ENCODE measurements around the gene NDUFA8.

Gene NDUFA8

DNA sequence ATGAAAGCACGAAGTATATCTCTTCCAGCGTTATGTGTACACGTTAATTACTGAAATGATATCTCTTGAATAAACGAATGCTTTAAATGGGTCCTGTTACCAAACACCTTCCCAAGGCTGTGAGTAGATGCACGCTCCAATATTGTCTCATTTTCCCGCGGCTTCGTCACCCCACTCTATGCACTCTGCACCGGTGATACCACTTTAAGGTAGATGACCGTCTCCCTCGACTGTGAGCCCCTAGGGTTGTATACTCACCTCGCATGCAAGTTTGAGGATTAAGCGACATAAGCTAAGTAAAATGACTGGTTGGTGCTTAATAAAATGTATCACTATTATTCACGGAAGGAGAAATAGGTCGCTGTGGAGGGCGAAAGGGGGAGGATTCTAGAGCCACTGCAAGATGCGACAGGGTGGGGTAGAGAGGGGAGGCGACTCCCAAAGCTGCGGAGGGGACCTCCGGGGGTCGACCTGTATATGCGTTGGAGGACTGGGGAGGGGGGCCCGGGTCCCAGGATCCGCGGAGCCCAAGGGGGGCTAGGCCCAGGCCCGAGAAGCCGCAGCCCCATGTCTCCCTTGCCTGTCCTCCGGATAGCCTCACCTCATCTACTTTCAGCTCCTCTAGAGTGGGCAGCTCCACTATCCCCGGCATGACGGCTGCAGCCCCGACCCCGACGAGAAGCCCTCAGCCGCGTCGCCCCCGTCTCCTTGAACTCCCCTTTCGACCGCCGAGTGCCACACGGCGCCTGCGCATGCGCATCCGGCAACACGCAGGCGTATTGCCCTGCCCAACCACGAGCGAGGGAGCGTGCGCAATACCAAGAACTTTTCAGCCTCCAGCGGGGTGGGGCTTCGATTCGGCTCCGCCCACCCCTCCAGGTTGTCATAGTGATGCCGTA lies at the start of gene NDUFA8, which contains the start of gene MORN5:
Gene NDUFA8, minus strand, starts transcription at position 754 of the 899 bp plus-strand sequence. Its CDS starts 102 bp downstream, at position 652.
Gene MORN5, plus strand, starts transcription at position 883 of the 899 bp plus-strand sequence. CDS start 65 bp downstream, outside the sequence.
- peak; percentile 93 for DNase-seq

DNA sequence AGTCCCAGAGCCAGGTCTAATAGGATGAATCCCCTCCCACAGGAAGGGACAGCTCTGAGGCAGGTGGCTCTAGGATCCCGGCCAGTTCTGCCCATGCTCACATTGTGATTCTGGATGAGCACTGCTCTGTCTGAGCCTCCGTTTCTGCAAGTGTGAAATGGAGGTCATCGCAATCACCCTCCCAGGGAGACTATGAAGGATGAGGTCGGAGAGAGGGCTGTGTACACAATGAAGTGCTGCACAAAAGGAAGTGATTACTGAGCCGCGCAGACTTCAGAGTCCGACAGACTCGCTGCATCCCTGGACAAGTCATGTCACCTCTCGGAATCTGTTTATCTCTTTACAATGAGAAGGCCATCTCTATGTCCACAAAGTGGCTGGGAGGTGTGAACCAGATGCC lies 47.5 kb upstream of the NDUFA8 start:
- DNase-seq = no peak

DNA sequence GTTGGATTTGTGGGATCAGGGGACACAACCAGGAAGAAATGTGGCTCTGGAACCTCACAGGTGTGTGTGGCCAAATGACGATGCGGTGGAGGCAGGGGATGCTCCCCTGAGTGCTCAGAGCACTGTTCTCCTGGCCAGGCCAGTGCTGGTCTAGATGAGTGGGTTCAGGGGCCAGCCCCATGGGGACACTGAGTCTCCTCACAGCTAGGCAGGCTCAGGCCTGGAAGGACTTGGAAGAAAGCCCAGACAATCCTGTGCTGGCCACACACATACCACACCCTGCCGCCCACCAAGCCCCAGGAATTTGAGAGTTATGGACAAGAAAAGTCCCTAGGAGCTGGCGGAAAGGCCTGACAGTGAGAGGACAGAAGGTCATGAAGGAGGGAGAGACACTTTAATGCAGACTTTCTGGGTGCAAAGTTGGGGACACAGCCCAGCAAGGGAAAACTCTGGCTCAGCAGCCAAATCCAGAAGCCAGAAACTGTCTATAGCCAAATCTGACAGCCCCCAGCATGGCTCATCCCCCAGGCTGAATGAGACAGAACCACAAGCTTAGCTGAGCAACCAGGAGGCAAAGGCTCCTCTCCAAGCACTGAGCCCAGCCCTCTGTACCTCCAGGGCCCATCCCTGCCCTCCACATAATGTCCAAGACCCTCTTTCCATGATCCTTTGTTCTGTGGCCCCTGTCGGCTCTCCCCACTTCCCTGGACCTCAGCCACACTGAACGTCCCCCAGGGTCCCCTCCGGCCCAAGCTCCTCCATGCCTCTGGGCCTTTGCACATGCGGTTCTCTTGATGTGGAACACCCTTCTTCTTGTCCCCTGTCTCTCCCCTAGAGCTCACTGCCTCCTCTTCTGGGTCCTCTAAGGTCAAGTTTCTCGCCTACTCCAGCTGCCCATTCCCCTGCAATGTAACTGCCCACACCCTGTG lies 46.8 kb upstream of the NDUFA8 start:
- no peak for DNase-seq

DNA sequence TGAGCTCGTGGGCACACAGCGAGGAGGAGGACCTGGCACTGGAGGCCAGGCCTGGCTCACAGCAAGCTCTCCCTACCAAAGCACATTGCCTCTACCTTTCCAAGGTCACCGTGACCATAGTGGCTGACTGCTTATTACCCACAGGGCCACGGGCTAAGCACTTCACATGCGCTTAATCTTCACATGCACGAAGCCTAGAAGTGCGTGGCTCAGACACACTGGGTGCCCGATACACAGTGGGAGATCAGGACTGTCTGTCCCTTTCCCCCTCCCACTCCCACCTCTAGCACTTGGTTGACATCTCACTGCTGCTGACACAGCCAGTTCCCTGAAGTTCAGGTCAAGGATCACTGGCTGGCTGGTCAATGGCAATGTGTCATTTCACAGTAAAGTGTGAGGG lies 45.6 kb upstream of the NDUFA8 start:
- DNase-seq = no peak

DNA sequence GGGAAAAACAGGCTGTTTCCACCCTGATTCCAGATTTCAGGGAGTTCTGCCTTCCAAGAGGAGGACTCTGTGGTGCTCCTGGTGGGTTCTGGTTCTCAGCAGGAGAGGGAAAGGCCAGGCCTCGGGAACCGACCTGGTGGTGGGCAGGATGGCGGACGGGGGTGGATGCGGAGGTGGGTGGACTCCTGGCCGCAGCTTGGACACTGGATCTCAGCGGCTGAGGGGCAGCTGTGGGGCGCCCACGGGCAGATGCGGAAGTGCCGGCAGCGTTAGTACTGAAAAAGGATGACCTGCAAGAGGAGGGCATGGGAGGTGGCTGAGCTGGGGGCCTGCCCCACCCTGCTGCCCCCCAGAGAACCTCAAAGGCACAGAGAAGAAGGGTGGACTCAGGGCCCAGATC lies 44.9 kb upstream of the NDUFA8 start:
- DNase-seq = no peak

DNA sequence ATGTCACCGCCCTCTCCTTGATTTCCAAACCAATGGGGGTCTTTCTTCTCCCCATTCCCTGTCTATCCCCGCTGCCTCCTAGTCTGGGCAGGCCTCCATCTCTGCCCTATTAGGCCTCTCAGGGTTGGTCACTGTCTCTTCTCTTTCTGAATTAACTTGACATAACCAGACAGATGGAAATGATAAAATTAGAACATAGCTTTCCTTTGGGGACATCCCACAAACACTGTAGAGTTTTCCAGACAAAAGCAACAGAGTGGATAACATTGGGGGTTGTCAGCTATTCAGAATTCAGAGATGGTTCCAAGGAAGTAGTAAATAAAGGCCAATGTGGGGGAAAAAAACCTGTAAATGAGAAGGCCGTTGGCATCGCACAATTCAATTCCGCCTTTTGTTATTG lies 44.5 kb upstream of the NDUFA8 start:
- DNase-seq = no peak

DNA sequence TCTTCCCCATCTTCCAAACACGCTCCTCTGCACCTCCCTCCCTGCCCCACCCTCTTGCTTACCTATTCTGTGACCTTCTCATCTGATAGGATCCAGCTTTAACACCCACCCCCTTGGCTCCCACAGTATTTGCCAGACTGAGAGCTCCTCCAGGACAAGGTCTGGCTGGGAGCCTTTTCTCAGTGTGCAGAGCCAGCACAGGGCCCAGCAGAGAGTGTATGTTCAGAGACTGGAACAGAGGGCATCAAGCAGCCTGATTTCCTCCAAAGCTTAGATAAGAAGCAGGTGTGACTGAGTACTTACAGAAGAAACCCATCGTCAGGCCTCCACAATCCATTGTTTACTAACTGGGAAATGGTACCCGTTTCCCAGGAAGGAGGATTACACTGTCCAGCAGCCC lies 42.5 kb upstream of the NDUFA8 start:
- no peak for DNase-seq

DNA sequence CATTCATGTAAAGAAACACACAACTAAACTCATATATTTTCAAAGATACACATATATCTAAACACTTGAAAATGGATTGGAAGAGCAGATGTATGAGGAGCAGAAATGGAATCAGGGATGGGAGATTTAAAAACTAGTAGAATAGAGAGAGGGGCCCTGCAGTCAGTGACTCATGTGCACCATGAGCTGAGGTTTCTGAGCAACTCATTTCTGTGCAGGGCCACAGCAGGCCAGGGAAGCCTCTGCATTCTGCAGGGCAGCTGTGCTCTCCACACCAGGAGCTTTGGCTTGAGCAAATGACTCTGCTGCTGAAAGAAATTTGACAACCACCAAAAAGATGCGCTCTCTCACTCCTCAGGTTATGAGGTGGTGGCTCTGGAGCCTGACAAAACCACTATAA lies 42.1 kb upstream of the NDUFA8 start:
- DNase-seq = no peak

DNA sequence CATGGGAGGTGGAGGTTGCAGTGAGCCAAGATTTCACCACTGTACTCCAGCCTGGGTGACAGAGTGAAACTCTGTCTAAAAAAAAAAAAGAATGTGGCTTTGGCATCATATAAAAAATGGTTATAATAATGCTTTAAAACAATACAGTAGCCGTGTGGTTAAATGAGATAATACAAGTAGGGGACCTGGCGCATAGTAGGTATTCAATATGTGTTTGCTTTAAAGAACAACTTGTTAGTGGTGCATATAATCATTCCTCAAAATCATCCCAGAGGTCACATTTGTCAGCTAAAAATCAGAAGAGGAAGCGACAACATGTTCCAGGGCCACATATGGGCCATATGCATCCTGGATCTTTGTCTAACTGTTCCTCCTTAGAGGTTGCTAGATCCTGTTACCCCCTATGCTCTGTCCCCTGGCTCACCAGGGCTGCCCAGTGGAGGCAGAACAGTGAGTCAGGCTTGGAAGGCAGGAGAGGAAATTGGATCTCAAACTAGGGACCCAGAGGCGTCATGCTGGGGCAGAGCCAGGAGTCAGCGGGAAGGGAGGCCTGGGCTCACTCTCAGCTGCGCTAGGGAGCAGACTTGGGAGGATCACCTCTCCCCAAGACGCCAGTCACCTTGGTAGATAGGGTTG lies 41.5 kb upstream of the NDUFA8 start:
- DNase-seq = no peak

DNA sequence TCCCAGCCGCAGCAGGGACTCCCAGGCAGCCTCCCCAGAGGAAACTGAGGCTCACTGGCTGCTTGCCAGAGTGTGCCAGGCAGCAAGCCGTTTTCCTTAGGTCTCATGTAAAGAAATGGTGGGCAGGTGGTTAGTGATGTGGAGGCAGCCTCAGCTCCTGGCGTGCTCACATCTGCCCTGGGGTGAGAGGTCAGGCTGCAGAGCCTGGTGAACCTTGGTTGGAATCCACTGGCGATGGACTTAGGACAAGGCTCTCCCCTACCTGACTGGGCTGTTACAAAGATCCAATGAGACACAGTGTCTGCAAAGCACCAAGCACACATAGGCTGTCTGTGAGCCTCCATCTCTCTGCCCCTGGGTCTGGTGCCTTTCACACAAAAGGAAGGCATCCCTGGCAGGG lies 38.3 kb upstream of the NDUFA8 start:
- no peak for DNase-seq

DNA sequence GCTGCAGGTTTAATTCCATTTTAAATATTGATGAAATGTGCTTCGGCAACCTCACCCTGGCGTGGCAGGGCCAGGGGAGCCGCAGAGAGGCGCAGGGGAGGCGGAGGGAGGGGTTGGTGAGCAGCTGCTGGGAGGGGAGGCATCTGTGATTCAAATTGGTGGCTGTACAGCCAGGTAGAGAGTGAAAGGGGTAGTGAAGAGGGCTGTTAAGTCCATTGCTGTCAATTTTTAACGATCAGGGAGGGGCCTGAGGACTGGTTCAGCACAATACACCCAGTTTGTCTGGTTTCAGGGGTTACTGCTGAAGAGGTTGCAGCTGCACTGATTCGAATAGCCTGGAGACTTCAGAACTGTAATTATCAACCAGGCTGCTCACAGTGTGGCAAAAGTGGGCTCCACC lies 37.8 kb upstream of the NDUFA8 start:
- no peak for DNase-seq

DNA sequence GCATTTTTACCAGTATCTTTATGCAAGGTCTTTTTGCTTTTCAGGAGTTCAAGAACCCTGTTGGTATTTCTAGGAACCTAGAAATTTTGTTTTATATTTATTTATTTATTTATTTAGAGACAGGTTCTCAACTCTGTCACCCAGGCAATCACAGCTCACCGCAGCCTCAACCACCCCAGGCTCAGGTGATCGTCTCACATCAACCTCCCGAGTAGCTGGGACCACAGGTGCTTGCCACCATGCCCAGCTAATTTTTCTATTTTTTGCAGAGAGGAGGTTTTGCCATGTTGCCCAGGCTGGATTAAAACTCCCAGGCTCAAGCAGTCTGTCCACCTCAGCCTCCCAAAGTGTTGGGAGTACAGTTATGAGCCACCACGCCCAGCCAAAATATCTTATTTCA lies 36.3 kb upstream of the NDUFA8 start:
- no peak for DNase-seq

DNA sequence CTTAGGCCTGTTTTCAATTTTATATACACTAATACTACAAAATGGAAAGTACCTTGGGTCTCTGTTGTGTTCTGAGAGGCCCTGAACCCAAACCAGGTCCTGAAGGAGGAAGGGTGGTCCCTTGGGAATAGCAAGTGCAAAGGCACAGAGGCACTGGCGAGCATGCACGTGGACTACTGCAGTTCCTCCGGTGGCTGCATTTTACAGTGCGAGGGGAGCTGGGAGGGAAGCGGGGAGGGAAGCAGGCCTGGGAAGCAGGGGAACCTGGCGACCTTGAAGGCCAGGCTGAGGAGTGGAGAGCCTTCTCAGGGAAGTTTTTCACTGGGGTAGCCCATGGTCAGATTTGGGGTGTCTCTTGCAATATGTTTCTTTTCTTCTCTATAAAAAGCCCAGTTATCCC lies 34.1 kb upstream of the NDUFA8 start:
- DNase-seq = no peak

DNA sequence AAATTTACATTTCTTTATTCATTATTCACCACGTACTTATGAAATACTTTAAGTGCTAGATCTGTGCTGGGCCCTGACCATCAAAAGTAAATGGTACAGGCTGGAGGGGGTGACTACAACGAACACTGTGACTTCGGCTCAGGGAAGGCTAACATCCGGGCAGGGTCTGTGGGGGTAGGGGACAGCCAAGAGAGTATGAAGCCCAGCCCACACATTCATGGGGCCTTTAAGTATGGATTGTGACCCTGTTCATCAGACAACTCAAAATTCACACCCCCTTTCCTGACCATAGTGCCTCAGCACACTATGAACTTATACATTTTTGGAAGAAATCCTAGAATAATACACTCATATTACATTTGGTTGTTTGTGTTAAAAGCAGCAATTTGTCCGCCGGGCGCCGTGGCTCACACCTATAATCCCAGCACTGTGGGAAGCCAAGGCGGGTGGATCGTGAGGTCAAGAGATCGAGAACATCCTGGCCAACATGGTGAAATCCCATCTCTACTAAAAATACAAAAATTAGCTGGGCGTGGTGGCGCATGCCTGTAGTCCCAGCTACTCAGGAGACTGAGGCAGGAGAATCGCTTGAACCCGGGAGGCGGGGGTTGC lies 33.4 kb upstream of the NDUFA8 start:
- no peak for DNase-seq

DNA sequence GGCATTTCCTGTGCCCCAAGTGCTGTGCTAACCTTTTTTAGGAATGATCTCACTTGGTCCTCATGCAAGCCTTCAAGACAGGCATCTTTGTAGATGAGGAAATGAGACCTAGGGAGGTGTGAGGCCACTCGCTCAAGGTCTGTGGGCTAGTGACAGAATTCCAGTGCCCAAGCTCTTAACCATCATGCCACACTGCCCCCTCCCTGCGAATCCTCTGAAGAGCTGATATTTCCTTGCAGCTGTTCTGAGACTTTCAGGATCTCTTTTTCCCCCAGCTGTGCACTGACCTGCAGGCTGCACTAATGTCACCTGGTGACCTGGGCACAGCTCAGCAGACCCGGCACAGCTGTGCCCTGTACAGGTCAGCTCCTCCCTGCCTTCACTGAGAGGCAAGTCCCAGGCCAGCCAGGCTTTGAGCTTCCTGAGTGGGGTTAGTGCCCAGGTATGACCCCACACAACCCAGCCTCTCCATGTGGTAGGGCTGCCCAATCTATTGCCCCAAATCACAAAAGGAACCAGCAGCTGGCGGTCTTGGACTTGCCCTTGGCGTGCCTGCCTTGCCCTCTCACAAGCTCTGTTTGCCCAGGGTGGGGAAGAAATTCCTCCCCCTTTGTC lies 32.8 kb upstream of the NDUFA8 start:
- no peak for DNase-seq

DNA sequence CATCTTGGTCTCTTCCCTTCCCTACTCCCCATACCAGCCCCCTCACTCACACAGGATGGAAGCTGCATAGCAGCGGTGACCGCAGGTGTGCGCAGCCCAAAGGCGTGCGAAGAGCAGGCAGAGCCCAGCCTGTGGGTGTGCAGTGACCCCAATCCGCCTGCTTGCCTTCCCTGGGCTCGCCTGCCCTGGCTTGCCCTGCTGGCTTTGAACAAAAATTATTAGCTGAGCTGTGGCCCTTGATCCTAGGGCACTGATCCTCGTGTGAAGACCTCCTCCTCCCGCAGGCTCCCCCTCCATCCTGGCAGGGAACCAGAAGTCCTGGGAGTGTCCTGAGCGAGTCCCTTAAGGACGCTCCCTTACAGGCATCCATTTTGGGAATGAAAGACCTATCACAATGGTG lies 32.0 kb upstream of the NDUFA8 start:
- no peak for DNase-seq

DNA sequence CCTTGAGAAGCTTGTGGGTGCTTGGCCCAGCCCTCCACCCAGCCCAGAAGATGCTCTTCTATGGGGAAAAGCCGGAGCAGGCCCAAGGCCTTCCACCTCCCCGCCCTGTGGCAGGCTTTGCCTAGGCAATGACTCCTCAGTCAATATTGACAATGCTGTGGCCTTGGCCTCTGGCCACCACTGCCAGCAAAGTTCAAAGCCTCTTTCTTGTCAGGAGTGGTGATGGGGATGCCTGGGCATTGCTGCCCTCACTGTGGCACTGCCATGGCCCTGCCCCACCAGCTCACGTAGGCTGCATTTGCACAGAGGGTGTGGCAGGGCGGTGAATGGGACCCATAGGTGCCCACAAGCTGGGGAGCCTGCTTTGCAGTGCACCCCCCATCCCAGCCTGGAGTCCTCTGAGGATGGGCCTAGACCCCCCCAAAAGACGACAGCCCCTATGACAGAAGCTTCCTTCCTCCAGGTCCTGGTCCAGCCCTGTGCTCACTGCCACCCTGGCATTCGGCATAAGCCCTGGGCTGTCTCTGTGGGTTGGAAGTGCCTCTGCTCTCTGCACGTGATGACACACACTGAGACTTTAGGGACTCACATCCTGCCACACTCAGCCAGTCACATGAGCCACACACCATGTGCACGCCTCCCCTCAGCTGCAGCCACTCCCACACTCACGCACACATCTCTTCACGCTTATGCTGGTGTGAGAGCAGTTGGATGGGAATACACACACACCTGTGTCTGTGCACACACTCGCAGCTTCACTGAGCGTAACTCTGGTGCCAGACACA lies 31.2 kb upstream of the NDUFA8 start:
- no peak for DNase-seq

DNA sequence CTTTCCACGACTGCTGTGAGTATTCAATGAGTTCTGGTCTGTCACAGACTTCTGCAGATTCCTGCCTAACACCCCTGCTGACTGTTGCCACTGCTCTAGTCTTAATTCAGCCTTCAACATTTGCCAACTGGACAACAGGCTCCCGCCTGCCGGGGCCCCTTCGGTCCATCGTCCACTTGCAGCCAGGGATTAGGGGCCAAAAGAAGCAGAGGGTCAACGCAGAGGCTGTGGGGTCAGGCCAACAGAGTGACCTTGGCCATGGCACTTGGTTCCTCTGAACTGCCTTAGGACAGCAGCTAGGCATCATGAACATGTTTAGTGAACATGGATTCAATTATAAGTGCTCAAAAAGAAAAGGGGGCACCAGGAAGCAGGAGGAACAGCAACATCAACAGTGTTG lies 28.8 kb upstream of the NDUFA8 start:
- no peak for DNase-seq

DNA sequence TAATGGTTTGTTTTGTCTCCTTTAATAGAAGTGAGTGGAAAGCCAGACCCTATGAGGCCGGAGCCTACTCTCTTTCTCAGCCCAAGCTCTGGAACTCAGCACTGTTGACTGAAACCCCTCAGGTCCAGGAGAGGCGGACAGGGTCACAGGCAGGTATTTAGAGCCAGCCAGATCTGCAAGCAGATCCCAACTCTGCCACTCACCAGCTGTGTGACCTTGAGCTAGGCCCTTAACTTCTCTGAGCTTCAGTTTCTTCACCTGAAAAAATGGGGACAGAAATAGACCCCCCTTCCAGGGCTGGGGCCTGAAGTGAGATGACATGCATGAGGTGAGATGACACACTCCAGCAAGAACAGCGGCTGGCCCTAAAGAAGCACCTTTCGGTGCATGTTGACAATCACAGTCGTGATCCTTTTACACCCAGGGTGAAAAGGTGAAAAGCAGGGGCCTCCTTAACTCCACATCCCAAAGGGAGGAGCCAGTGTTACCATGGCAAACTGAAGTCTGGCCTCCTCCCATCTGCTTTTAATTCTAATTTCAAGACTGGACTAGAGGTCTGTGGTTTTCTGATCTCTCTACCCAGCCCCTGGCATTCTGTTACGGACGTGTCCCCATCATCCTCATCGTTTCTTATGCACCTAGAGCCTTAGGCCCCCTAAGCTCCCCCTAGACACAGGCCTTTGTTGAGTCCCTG lies 27.3 kb upstream of the NDUFA8 start:
- DNase-seq = no peak

DNA sequence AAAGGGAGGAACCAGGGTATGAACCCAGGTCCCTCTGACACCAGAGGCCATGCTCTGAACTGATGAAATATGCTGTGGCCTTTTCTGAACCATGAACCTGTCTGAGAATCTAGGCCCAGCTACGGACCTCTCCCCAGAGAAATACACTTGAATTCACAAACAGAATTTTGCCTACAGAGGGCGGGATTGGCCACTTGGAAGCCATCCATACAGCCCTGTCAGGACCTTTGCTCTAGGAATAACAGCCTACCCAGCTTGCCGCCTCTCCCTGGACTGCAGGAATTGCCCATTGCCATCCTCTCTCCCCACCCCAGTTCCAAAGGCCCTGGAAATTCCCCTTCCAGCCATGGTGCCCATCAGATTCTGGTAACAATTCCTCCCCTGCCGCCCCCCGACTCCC lies 26.7 kb upstream of the NDUFA8 start:
- DNase-seq = no peak

DNA sequence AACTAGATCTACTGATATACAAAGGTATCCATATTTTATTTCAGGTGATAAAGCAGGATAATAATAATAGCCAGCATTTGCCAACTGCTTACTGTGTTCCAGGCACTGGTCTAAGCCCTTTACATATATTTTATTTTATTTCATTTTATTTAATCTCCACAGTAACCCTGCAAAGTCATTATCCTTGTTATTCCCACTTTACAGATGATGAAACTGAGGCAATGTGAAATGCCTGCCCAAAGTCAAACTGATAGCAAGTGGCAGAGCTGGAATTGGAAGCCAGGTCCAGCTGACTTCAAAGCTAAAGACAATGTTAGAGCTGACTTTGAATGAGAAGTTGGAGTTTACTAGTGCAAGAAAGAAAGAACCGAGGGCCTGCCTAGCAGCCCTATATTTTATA lies 25.0 kb upstream of the NDUFA8 start:
- DNase-seq = no peak
